Measurements from ENCODE around the gene ELP1. TPM values are rescaled to one million over a fixed set of nuclear protein-coding genes. Genes with fewer than 3 reads are reported as not detected.

The ELP1 gene
- total RNA-seq, 1 experiment from 2014 or later, result 53.6 TPM

DNA sequence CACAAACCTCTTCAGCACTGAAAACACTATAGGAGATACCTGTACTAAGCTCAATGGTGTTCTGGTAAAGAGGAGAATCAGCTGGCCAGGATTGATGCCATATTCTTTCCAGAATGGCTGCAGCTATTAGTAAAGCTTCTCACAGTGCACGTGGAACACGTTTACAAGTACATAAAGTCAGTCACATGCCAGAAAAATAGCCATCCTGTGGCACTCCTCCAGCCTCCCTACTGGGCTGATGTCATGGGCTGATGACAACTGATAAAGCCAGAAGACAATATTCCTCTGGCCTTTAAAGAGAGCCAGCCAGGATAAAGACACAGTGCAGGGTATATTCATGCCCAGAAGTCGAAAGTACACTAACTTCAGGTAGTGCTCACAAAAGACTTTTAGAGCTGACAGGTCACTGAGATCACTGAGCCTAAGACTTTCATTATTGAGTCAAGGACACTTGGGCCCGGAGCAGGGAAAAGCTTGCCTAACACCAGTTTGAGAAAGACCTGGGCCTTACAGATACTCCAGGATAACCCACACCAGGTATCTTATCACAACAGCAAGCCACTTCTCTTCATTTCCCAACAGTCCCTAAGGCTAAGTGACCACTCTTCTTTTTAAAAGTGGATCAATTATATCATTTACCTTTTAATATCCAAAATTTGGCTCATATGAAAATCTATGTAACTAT, 29.7 kb upstream of the ELP1 start:
- no peaks in the 10 kb centered on the region for H4K20me1 ChIP-seq (ENCODE audit: low read length)
- H3K4me1 ChIP-seq (ENCODE audit: insufficient read depth, low read length), result no peaks in the 10 kb centered on the region
- H3F3A ChIP-seq (ENCODE audit: low read length, unreplicated experiment), result no peaks in the 10 kb centered on the region
- H3K9me2 ChIP-seq (replicated peaks; ENCODE audit: low read length), result no peaks in the 10 kb centered on the region
- ATAC-seq (0 out of 2 replicates have a peak, but pooled peaks have one; percentile 27), DNase-seq (no peak)
- no peaks in the 10 kb centered on the region for H3K9me3 ChIP-seq (ENCODE audit: low read length)
- H3K4me3 ChIP-seq (ENCODE audit: low read length), result no peak overlapping the region
- H3K36me3 ChIP-seq (ENCODE audit: low read depth, low read length), result peaks cover 20% of the 10 kb centered on the region
- BruUV-seq (replicated peaks), result no TSS peak
- POLR2A ChIA-PET (ENCODE audit: unreplicated experiment), result no interaction called here
- H3K4me2 ChIP-seq (ENCODE audit: low read length), result no peak overlapping the region
- no peaks in the 10 kb centered on the region for H3K79me2 ChIP-seq (ENCODE audit: low read length)
- no peaks in the 10 kb centered on the region for H3K27me3 ChIP-seq (ENCODE audit: low read length)
- no peak overlapping the region for H2AFZ ChIP-seq (ENCODE audit: low read length)
- intact Hi-C loops (cut with micrococcal nuclease), result no loop called here
- no peak overlapping the region for H3K27ac ChIP-seq (ENCODE audit: low read length)
- CTCF ChIA-PET, result no interaction called here
- H3K9ac ChIP-seq (ENCODE audit: low read length), result no peak overlapping the region
- no peak for TF ChIP-seq EZH2 (IDR thresholded peaks at IDR 0.05; ENCODE audit: low read length, unreplicated experiment)
- no peak for TF ChIP-seq EZH2phosphoT487 (IDR thresholded peaks at IDR 0.05; ENCODE audit: borderline replicate concordance, low read length)
- TF ChIP-seq CTCF (conservative IDR thresholded peaks at IDR 0.05; ENCODE audit: low read depth, low read length), result no peak

DNA sequence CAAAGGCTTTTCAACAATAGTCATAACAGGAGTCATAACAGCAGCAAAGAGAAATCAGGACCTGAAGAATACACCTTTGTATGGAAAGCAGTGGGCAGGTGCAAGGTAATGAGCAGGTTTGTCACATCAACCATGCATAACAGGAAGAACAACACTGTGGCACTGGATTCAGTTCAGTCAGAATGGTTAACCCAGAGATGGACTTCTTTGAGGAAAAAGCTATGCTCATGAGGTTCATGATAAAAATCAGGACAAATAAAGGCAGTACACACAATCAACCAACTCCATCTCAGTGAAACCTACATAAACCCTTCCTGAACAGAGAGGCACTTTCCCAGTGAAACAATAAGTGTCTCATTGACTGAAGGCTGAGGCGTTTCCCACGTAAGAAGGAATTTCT, 27.2 kb upstream of the ELP1 start:
- BruUV-seq (replicated peaks), result no TSS peak
- H3K9me3 ChIP-seq (ENCODE audit: low read length), result no peaks in the 10 kb centered on the region
- H3F3A ChIP-seq (ENCODE audit: low read length, unreplicated experiment), result no peaks in the 10 kb centered on the region
- no peaks in the 10 kb centered on the region for H3K79me2 ChIP-seq (ENCODE audit: low read length)
- no peaks in the 10 kb centered on the region for H3K27me3 ChIP-seq (ENCODE audit: low read length)
- H3K4me3 ChIP-seq (ENCODE audit: low read length), result no peak overlapping the region
- DNase-seq (no peak), ATAC-seq (no peak)
- no peak overlapping the region for H3K9ac ChIP-seq (ENCODE audit: low read length)
- CTCF ChIA-PET, result no interaction called here
- H2AFZ ChIP-seq (ENCODE audit: low read length), result no peak overlapping the region
- TF ChIP-seq EZH2 (IDR thresholded peaks at IDR 0.05; ENCODE audit: low read length, unreplicated experiment) (no peak), EZH2phosphoT487 (IDR thresholded peaks at IDR 0.05; ENCODE audit: borderline replicate concordance, low read length) (no peak), CTCF (conservative IDR thresholded peaks at IDR 0.05; ENCODE audit: low read depth, low read length) (no peak)
- H4K20me1 ChIP-seq (ENCODE audit: low read length), result no peaks in the 10 kb centered on the region
- POLR2A ChIA-PET (ENCODE audit: unreplicated experiment), result no interaction called here
- intact Hi-C loops (cut with micrococcal nuclease), result no loop called here
- peaks cover 10% of the 10 kb centered on the region for H3K36me3 ChIP-seq (ENCODE audit: low read depth, low read length)
- H3K4me1 ChIP-seq (ENCODE audit: insufficient read depth, low read length), result peaks cover 6% of the 10 kb centered on the region
- H3K9me2 ChIP-seq (replicated peaks; ENCODE audit: low read length), result no peaks in the 10 kb centered on the region
- no peak overlapping the region for H3K27ac ChIP-seq (ENCODE audit: low read length)
- no peak overlapping the region for H3K4me2 ChIP-seq (ENCODE audit: low read length)

- ChIA-PET POLR2A (ENCODE audit: unreplicated experiment) (no interaction called here), CTCF (no interaction called here)
- H2AFZ ChIP-seq (ENCODE audit: low read length), result no peak overlapping the region
- no peak overlapping the region for H3K9ac ChIP-seq (ENCODE audit: low read length)
- no peak overlapping the region for H3K4me2 ChIP-seq (ENCODE audit: low read length)
- H3K9me2 ChIP-seq (replicated peaks; ENCODE audit: low read length), result no peaks in the 10 kb centered on the region
- H3K79me2 ChIP-seq (ENCODE audit: low read length), result no peaks in the 10 kb centered on the region
- H3F3A ChIP-seq (ENCODE audit: low read length, unreplicated experiment), result no peaks in the 10 kb centered on the region
- peaks cover 2% of the 10 kb centered on the region for H3K36me3 ChIP-seq (ENCODE audit: low read depth, low read length)
- H3K4me3 ChIP-seq (ENCODE audit: low read length), result no peak overlapping the region
- no peak for TF ChIP-seq EZH2phosphoT487 (IDR thresholded peaks at IDR 0.05; ENCODE audit: borderline replicate concordance, low read length)
- no peak for TF ChIP-seq EZH2 (IDR thresholded peaks at IDR 0.05; ENCODE audit: low read length, unreplicated experiment)
- TF ChIP-seq CTCF (conservative IDR thresholded peaks at IDR 0.05; ENCODE audit: low read depth, low read length), result no peak
- H3K4me1 ChIP-seq (ENCODE audit: insufficient read depth, low read length), result peaks cover 6% of the 10 kb centered on the region
- H3K27me3 ChIP-seq (ENCODE audit: low read length), result no peaks in the 10 kb centered on the region
- H3K27ac ChIP-seq (ENCODE audit: low read length), result no peak overlapping the region
- ATAC-seq (no peak), DNase-seq (no peak)
- H3K9me3 ChIP-seq (ENCODE audit: low read length), result no peaks in the 10 kb centered on the region
- H4K20me1 ChIP-seq (ENCODE audit: low read length), result no peaks in the 10 kb centered on the region
- no TSS peak for BruUV-seq (replicated peaks)
- intact Hi-C loops (cut with micrococcal nuclease), result no loop called here
These were observed 26.4 kb upstream of the ELP1 start for GRCh38 chr9:108960331-108960730.

All from PC-3 (cell line).